ENCODE measurements around the gene ANAPC5.
"Not testable (repeated sequence)": the region's sequence is repeated elsewhere in the genome, so short reads cannot be mapped to it uniquely, and the experiment has no call there.

The ANAPC5 gene

GRCh38 chr12:121281116-121281515 lies 71.1 kb downstream of the ANAPC5 start:
- not testable (repeated sequence) for H3K27ac Mint-ChIP-seq; DNase-seq (ENCODE audit: low spot score); H3K4me3 Mint-ChIP-seq; H3K9me3 Mint-ChIP-seq; H3K36me3 Mint-ChIP-seq (ENCODE audit: low read depth); H3K27me3 Mint-ChIP-seq (ENCODE audit: low read depth); H3K4me1 Mint-ChIP-seq (ENCODE audit: low read depth)

- H3K4me1 Mint-ChIP-seq (ENCODE audit: low read depth): not testable (repeated sequence)
Measured at GRCh38 chr12:121280531-121280930, 71.7 kb downstream of the ANAPC5 start.

GRCh38 chr12:121279507-121279915 lies 72.7 kb downstream of the ANAPC5 start:
- Mint-ChIP-seq H3K4me1 (ENCODE audit: low read depth) (no peaks in the 10 kb centered on the region), H3K9me3 (no peaks in the 10 kb centered on the region), H3K4me3 (no peak overlapping the region), H3K36me3 (ENCODE audit: low read depth) (peaks cover 8% of the 10 kb centered on the region), H3K27me3 (ENCODE audit: low read depth) (no peaks in the 10 kb centered on the region), H3K27ac (no peak overlapping the region)
- DNase-seq (ENCODE audit: low spot score): no peak

More at GRCh38 chr12:121280531-121280930, 71.7 kb downstream of the ANAPC5 start:
- H3K36me3 Mint-ChIP-seq (ENCODE audit: low read depth); H3K9me3 Mint-ChIP-seq; H3K27me3 Mint-ChIP-seq (ENCODE audit: low read depth); H3K4me3 Mint-ChIP-seq; H3K27ac Mint-ChIP-seq; DNase-seq (ENCODE audit: low spot score): not testable (repeated sequence)

GRCh38 chr12:121279071-121279375 lies 73.2 kb downstream of the ANAPC5 start:
- Mint-ChIP-seq H3K9me3 (no peaks in the 10 kb centered on the region), H3K4me1 (ENCODE audit: low read depth) (no peaks in the 10 kb centered on the region), H3K27ac (no peak overlapping the region), H3K4me3 (no peak overlapping the region), H3K36me3 (ENCODE audit: low read depth) (peaks cover 8% of the 10 kb centered on the region), H3K27me3 (ENCODE audit: low read depth) (no peaks in the 10 kb centered on the region)
- DNase-seq (ENCODE audit: low spot score): no peak

- Mint-ChIP-seq H3K4me3 (no peak overlapping the region), H3K27me3 (ENCODE audit: low read depth) (no peaks in the 10 kb centered on the region), H3K4me1 (ENCODE audit: low read depth) (no peaks in the 10 kb centered on the region), H3K9me3 (no peaks in the 10 kb centered on the region), H3K36me3 (ENCODE audit: low read depth) (peaks cover 8% of the 10 kb centered on the region), H3K27ac (no peak overlapping the region)
- no peak for DNase-seq (ENCODE audit: low spot score)
Measured at GRCh38 chr12:121278169-121279070, 73.8 kb downstream of the ANAPC5 start.

- no peak for DNase-seq (ENCODE audit: low spot score)
- Mint-ChIP-seq H3K9me3 (no peaks in the 10 kb centered on the region), H3K4me3 (no peak overlapping the region), H3K27ac (no peak overlapping the region), H3K4me1 (ENCODE audit: low read depth) (no peaks in the 10 kb centered on the region), H3K27me3 (ENCODE audit: low read depth) (no peaks in the 10 kb centered on the region), H3K36me3 (ENCODE audit: low read depth) (peaks cover 12% of the 10 kb centered on the region)
Measured at GRCh38 chr12:121277374-121277759, 74.8 kb downstream of the ANAPC5 start.

GRCh38 chr12:121274036-121274763 lies 78.0 kb downstream of the ANAPC5 start:
- H3K27ac Mint-ChIP-seq: no peak overlapping the region
- no peaks in the 10 kb centered on the region for H3K9me3 Mint-ChIP-seq
- H3K4me3 Mint-ChIP-seq: no peak overlapping the region
- no peak for DNase-seq (ENCODE audit: low spot score)
- H3K4me1 Mint-ChIP-seq (ENCODE audit: low read depth): no peaks in the 10 kb centered on the region
- peaks cover 21% of the 10 kb centered on the region for H3K36me3 Mint-ChIP-seq (ENCODE audit: low read depth)
- no peaks in the 10 kb centered on the region for H3K27me3 Mint-ChIP-seq (ENCODE audit: low read depth)

- Mint-ChIP-seq H3K27ac (no peak overlapping the region), H3K27me3 (ENCODE audit: low read depth) (no peaks in the 10 kb centered on the region), H3K36me3 (ENCODE audit: low read depth) (peaks cover 26% of the 10 kb centered on the region), H3K4me1 (ENCODE audit: low read depth) (no peaks in the 10 kb centered on the region), H3K4me3 (no peak overlapping the region), H3K9me3 (no peaks in the 10 kb centered on the region)
- DNase-seq (ENCODE audit: low spot score): no peak
Measured at GRCh38 chr12:121273364-121273896, 78.8 kb downstream of the ANAPC5 start.

- DNase-seq (ENCODE audit: low spot score): no peak
- Mint-ChIP-seq H3K4me1 (ENCODE audit: low read depth) (no peaks in the 10 kb centered on the region), H3K27me3 (ENCODE audit: low read depth) (no peaks in the 10 kb centered on the region), H3K36me3 (ENCODE audit: low read depth) (peaks cover 28% of the 10 kb centered on the region), H3K4me3 (no peak overlapping the region), H3K9me3 (no peaks in the 10 kb centered on the region), H3K27ac (no peak overlapping the region)
Measured at GRCh38 chr12:121267822-121268221, 84.4 kb downstream of the ANAPC5 start.

GRCh38 chr12:121264951-121265515 lies 87.2 kb downstream of the ANAPC5 start:
- Mint-ChIP-seq H3K4me1 (ENCODE audit: low read depth) (no peaks in the 10 kb centered on the region), H3K27ac (no peak overlapping the region), H3K27me3 (ENCODE audit: low read depth) (no peaks in the 10 kb centered on the region), H3K4me3 (no peak overlapping the region), H3K9me3 (no peaks in the 10 kb centered on the region), H3K36me3 (ENCODE audit: low read depth) (peaks cover 29% of the 10 kb centered on the region)
- DNase-seq (ENCODE audit: low spot score): no peak

GRCh38 chr12:121264135-121264534 lies 88.1 kb downstream of the ANAPC5 start:
- no peak for DNase-seq (ENCODE audit: low spot score)
- no peaks in the 10 kb centered on the region for H3K9me3 Mint-ChIP-seq
- no peak overlapping the region for H3K27ac Mint-ChIP-seq
- H3K27me3 Mint-ChIP-seq (ENCODE audit: low read depth): no peaks in the 10 kb centered on the region
- no peaks in the 10 kb centered on the region for H3K4me1 Mint-ChIP-seq (ENCODE audit: low read depth)
- no peak overlapping the region for H3K4me3 Mint-ChIP-seq
- peaks cover 26% of the 10 kb centered on the region for H3K36me3 Mint-ChIP-seq (ENCODE audit: low read depth)

GRCh38 chr12:121263206-121263935 lies 88.8 kb downstream of the ANAPC5 start:
- no peaks in the 10 kb centered on the region for H3K9me3 Mint-ChIP-seq
- H3K4me3 Mint-ChIP-seq: no peak overlapping the region
- peaks cover 23% of the 10 kb centered on the region for H3K36me3 Mint-ChIP-seq (ENCODE audit: low read depth)
- no peaks in the 10 kb centered on the region for H3K27me3 Mint-ChIP-seq (ENCODE audit: low read depth)
- DNase-seq (ENCODE audit: low spot score): no peak
- no peak overlapping the region for H3K27ac Mint-ChIP-seq
- H3K4me1 Mint-ChIP-seq (ENCODE audit: low read depth): no peaks in the 10 kb centered on the region

GRCh38 chr12:121261398-121261797 lies 90.8 kb downstream of the ANAPC5 start:
- Mint-ChIP-seq H3K27me3 (ENCODE audit: low read depth) (no peaks in the 10 kb centered on the region), H3K4me3 (no peak overlapping the region), H3K27ac (no peak overlapping the region), H3K4me1 (ENCODE audit: low read depth) (no peaks in the 10 kb centered on the region), H3K36me3 (ENCODE audit: low read depth) (peaks cover 25% of the 10 kb centered on the region), H3K9me3 (no peaks in the 10 kb centered on the region)
- DNase-seq (ENCODE audit: low spot score): no peak

All from T-helper 2 cell treated with Interferon-gamma antibody and Interleukin-4, amounts not matched to agents 5 μg/mL and 100 μg/mL, for 36 hours (primary cell).